Stimulated activated CD4-positive, alpha-beta T cell treated with anti-CD3 and anti-CD28 coated beads, Interleukin-2, amount 100 ng/mL, for 4 hours (primary cell): Measurements from ENCODE around the gene SOCS6.
"Not testable (repeated sequence)": the region's sequence is repeated elsewhere in the genome, so short reads cannot be mapped to it uniquely, and the experiment has no call there.

Experiments
- DNase-seq: peaks from one replicate; pipeline ENCODE4 v3.0.0-alpha.2; 2020; ENCODE audit warnings: low read depth

The SOCS6 gene

GRCh38 chr18:70288851-70289328 is at the start of gene SOCS6:
Gene SOCS6 (plus strand): TSS chr18:70289045. CDS start chr18:70324669, 35,624 bp downstream.
- no peak for DNase-seq

GRCh38 chr18:70243131-70243929 is 45.5 kb upstream of the SOCS6 start:
- DNase-seq, result no peak

GRCh38 chr18:70246061-70246466 is 42.8 kb upstream of the SOCS6 start:
- no peak for DNase-seq

GRCh38 chr18:70249118-70249517 is 39.7 kb upstream of the SOCS6 start:
- DNase-seq, result no peak

- DNase-seq, result not testable (repeated sequence)
Observed at GRCh38 chr18:70249861-70250260, 39.0 kb upstream of the SOCS6 start.

- no peak for DNase-seq
Observed at GRCh38 chr18:70250781-70251180, 38.1 kb upstream of the SOCS6 start.

GRCh38 chr18:70256184-70256583 is 32.7 kb upstream of the SOCS6 start:
- no peak for DNase-seq

- DNase-seq, result no peak
Observed at GRCh38 chr18:70256994-70257393, 31.9 kb upstream of the SOCS6 start.

- DNase-seq, result no peak
Observed at GRCh38 chr18:70258243-70258642, 30.6 kb upstream of the SOCS6 start.

- DNase-seq, result no peak
Observed at GRCh38 chr18:70260683-70261082, 28.2 kb upstream of the SOCS6 start.

GRCh38 chr18:70261141-70261788 is 27.6 kb upstream of the SOCS6 start:
- no peak for DNase-seq

GRCh38 chr18:70263336-70263735 is 25.5 kb upstream of the SOCS6 start:
- DNase-seq, result no peak

- DNase-seq, result no peak
Observed at GRCh38 chr18:70271742-70272141, 17.1 kb upstream of the SOCS6 start.

GRCh38 chr18:70273021-70273420 is 15.8 kb upstream of the SOCS6 start:
- DNase-seq, result no peak

GRCh38 chr18:70276416-70277191 is 12.2 kb upstream of the SOCS6 start:
- no peak for DNase-seq

GRCh38 chr18:70279470-70279869 is 9.4 kb upstream of the SOCS6 start:
- DNase-seq, result no peak

GRCh38 chr18:70280007-70280925 is 8.6 kb upstream of the SOCS6 start:
- no peak for DNase-seq

GRCh38 chr18:70284976-70285620 is 3.7 kb upstream of the SOCS6 start:
- no peak for DNase-seq

- no peak for DNase-seq
Observed at GRCh38 chr18:70287731-70288130, 1.1 kb upstream of the SOCS6 start.

GRCh38 chr18:70288171-70288850 is 534 bp upstream of the SOCS6 start:
- no peak for DNase-seq
